ENCODE results near the gene CCDC39.

Gene CCDC39

DNA sequence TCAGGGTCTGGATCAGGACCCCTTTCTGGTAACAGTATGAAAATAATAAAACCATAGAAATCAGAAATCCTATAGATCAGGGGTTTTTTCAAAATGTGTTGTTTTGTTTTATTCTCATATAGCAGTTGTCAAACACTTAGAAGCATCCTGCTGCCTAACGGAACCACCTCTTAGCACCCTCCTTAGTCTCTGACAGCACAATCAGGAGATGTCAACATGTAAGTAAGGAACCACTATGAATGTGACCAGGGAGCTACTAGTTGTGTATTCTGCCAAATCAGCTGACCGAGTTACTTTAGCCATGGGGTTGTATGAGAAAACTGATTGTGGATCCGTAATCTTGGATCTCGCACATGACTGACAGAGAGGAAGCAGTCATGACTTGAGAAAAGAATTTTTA, 22.2 kb downstream of the CCDC39 start (continued):
- TF ChIP-seq, protein P1, sequence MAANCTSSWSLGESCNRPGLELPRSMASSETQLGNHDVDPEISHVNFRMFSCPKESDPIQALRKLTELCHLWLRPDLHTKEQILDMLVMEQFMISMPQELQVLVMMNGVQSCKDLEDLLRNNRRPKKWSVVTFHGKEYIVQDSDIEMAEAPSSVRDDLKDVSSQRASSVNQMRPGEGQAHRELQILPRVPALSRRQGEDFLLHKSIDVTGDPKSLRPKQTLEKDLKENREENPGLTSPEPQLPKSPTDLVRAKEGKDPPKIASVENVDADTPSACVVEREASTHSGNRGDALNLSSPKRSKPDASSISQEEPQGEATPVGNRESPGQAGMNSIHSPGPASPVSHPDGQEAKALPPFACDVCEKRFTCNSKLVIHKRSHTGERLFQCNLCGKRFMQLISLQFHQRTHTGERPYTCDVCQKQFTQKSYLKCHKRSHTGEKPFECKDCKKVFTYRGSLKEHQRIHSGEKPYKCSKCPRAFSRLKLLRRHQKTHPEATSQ (tag by site-specific recombination; IDR thresholded peaks at IDR 0.05), result no peak
- TF ChIP-seq ZFP41 (tag by site-specific recombination; IDR thresholded peaks at IDR 0.05; ENCODE audit: borderline replicate concordance), result no peak
- TF ChIP-seq, protein P2, sequence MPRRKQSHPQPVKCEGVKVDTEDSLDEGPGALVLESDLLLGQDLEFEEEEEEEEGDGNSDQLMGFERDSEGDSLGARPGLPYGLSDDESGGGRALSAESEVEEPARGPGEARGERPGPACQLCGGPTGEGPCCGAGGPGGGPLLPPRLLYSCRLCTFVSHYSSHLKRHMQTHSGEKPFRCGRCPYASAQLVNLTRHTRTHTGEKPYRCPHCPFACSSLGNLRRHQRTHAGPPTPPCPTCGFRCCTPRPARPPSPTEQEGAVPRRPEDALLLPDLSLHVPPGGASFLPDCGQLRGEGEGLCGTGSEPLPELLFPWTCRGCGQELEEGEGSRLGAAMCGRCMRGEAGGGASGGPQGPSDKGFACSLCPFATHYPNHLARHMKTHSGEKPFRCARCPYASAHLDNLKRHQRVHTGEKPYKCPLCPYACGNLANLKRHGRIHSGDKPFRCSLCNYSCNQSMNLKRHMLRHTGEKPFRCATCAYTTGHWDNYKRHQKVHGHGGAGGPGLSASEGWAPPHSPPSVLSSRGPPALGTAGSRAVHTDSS (tag by site-specific recombination; IDR thresholded peaks at IDR 0.05), result no peak
- no peak for TF ChIP-seq ZNF2 (tag by site-specific recombination; IDR thresholded peaks at IDR 0.05)
- TF ChIP-seq ZNF302 (tag by site-specific recombination; IDR thresholded peaks at IDR 0.05; ENCODE audit: low read depth), result no peak
- no peak for TF ChIP-seq ZNF768 (tag by site-specific recombination; IDR thresholded peaks at IDR 0.05)
- TF ChIP-seq ZNF292 (tag by site-specific recombination; IDR thresholded peaks at IDR 0.05; ENCODE audit: borderline replicate concordance, low read depth), result no peak
- no peak for TF ChIP-seq ZNF132 (tag by site-specific recombination; IDR thresholded peaks at IDR 0.05; ENCODE audit: borderline replicate concordance)
- no peak for TF ChIP-seq SALL2 (tag by site-specific recombination; IDR thresholded peaks at IDR 0.05; ENCODE audit: borderline replicate concordance)
- TF ChIP-seq ZBTB17 (tag by site-specific recombination; IDR thresholded peaks at IDR 0.05), result no peak

DNA sequence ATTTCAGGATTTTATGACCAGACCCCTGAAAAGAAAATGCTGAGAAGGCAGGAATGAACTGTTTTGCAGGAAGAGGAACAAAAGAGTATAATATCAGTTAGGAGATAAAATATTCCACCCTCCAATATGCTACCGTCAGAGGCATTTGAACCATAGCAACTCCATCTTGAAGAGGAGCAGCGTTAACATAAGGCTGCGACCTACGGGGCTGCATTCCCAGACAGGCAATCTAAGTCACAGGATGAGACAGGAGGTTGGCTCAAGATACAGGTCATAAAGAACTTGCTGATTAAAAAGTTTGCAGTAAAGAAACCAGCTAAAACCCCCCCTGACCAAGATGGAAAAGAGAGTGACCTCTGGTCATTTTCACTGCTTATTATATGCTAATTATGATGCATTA, 22.9 kb downstream of the CCDC39 start:
- no peak for TF ChIP-seq ZNF184 (tag by site-specific recombination; IDR thresholded peaks at IDR 0.05)
- no peak for TF ChIP-seq ZNF610 (tag by site-specific recombination; IDR thresholded peaks at IDR 0.05; ENCODE audit: borderline replicate concordance)
- TF ChIP-seq, protein P3, sequence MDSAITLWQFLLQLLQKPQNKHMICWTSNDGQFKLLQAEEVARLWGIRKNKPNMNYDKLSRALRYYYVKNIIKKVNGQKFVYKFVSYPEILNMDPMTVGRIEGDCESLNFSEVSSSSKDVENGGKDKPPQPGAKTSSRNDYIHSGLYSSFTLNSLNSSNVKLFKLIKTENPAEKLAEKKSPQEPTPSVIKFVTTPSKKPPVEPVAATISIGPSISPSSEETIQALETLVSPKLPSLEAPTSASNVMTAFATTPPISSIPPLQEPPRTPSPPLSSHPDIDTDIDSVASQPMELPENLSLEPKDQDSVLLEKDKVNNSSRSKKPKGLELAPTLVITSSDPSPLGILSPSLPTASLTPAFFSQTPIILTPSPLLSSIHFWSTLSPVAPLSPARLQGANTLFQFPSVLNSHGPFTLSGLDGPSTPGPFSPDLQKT (IDR thresholded peaks at IDR 0.05; ENCODE audit: borderline replicate concordance, low read depth, low read length), result no peak
- TF ChIP-seq, protein P1 (tag by site-specific recombination; IDR thresholded peaks at IDR 0.05), result no peak
- no peak for TF ChIP-seq ZBTB8A (tag by site-specific recombination; IDR thresholded peaks at IDR 0.05)
- TF ChIP-seq, protein P4, sequence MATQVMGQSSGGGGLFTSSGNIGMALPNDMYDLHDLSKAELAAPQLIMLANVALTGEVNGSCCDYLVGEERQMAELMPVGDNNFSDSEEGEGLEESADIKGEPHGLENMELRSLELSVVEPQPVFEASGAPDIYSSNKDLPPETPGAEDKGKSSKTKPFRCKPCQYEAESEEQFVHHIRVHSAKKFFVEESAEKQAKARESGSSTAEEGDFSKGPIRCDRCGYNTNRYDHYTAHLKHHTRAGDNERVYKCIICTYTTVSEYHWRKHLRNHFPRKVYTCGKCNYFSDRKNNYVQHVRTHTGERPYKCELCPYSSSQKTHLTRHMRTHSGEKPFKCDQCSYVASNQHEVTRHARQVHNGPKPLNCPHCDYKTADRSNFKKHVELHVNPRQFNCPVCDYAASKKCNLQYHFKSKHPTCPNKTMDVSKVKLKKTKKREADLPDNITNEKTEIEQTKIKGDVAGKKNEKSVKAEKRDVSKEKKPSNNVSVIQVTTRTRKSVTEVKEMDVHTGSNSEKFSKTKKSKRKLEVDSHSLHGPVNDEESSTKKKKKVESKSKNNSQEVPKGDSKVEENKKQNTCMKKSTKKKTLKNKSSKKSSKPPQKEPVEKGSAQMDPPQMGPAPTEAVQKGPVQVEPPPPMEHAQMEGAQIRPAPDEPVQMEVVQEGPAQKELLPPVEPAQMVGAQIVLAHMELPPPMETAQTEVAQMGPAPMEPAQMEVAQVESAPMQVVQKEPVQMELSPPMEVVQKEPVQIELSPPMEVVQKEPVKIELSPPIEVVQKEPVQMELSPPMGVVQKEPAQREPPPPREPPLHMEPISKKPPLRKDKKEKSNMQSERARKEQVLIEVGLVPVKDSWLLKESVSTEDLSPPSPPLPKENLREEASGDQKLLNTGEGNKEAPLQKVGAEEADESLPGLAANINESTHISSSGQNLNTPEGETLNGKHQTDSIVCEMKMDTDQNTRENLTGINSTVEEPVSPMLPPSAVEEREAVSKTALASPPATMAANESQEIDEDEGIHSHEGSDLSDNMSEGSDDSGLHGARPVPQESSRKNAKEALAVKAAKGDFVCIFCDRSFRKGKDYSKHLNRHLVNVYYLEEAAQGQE (tag by site-specific recombination; IDR thresholded peaks at IDR 0.05), result no peak
- no peak for TF ChIP-seq ZNF132 (tag by site-specific recombination; IDR thresholded peaks at IDR 0.05; ENCODE audit: borderline replicate concordance)
- TF ChIP-seq ZNF239 (tag by site-specific recombination; IDR thresholded peaks at IDR 0.05), result no peak
- TF ChIP-seq HOXD13 (CRISPR knock-in tag; IDR thresholded peaks at IDR 0.05; ENCODE audit: borderline replicate concordance), result no peak
- no peak for TF ChIP-seq ZNF830 (tag by site-specific recombination; IDR thresholded peaks at IDR 0.05; ENCODE audit: low read depth)

More for the DNA sequence above, 22.9 kb downstream of the CCDC39 start:
- Histone ChIP-seq H3K36me3 (ENCODE audit: control insufficient read depth in 2 of 2, insufficient read depth in 1 of 2, low read length in 2 of 2) (no peaks in the 10 kb centered on the region), H3K27ac (ENCODE audit: extremely low read depth, low read depth, low read length) (no peak overlapping the region), H3K4me3 (ENCODE audit: low read depth, low read length) (no peak overlapping the region), H3K9me3 (ENCODE audit: control insufficient read depth, insufficient read depth, low read depth, low read length) (no peaks in the 10 kb centered on the region), H3K4me1 (ENCODE audit: control insufficient read depth, insufficient read depth, low read length) (no peaks in the 10 kb centered on the region)
- CTCF ChIA-PET, result interaction anchor here (0.7 kb wide), 1 partner anchor 689 kb away, joined by 3 read pairs; no protein-coding TSS in a partner anchor
- POLR2A ChIA-PET, result no interaction called here

All from HEK293 (cell line).